ENCODE measurements around the gene CLDN8. TPM values are rescaled to one million over a fixed set of nuclear protein-coding genes. Genes with fewer than 3 reads are reported as not detected.

The CLDN8 gene
- total RNA-seq, 2 donors from 2014 or later: 6.9 to 16.7 TPM

GRCh38 chr21:30166705-30167104, 49.2 kb downstream of the CLDN8 start, which contains the start of gene CLDN17:
Gene CLDN17, minus strand, starts transcription at chr21:30166805. Its CDS starts 188 bp downstream, at chr21:30166617.
- Histone ChIP-seq H3K4me1 (replicated peaks) (no peaks in the 10 kb centered on the region), H3K27me3 (replicated peaks; ENCODE audit: insufficient read depth) (no peaks in the 10 kb centered on the region), H3K4me3 (no peak within 1 kb of the TSS), H3K9me3 (no peaks in the 10 kb centered on the region), H3K36me3 (no peaks in the 10 kb centered on the region), H3K27ac (no peak within 1 kb of the TSS)
- DNase-seq (ENCODE audit: low spot score): no peak
- intact Hi-C loops (cut with DNase I): no loop called here
- no peak for TF ChIP-seq CTCF (IDR thresholded peaks at IDR 0.05)
- TF ChIP-seq POLR2A (IDR thresholded peaks at IDR 0.05): no peak
- TF ChIP-seq POLR2AphosphoS5 (IDR thresholded peaks at IDR 0.05): no peak
- WGBS: 79% methylated on average over 1 of the region's 1 CpG

DNA sequence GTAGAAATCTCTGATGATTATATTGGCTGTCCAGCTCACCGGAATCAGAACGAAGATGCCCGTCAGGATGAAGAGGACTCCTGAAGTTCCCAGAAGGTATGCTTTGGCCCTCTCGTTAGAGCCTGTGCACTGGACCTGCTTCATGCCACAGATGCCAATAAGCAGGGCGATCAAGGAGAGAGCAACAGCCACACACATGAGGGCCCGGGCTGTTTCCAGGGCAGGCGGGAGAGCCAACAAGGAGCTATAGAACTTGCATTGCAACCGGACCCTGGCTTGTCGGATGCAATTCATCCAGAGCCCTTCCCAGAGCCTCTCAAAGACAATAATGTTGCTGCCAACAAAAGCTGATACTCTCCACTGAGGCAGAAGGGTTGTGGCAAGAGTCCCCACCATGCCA, 49.7 kb downstream of the CLDN8 start:
- no peak for DNase-seq (ENCODE audit: low spot score)
- intact Hi-C loops (cut with DNase I): no loop called here
- Histone ChIP-seq H3K4me3 (no peak overlapping the region), H3K27ac (no peak overlapping the region), H3K4me1 (replicated peaks) (no peaks in the 10 kb centered on the region), H3K9me3 (no peaks in the 10 kb centered on the region), H3K36me3 (no peaks in the 10 kb centered on the region), H3K27me3 (replicated peaks; ENCODE audit: insufficient read depth) (no peaks in the 10 kb centered on the region)
- WGBS: 94% methylated on average over 9 of the region's 9 CpGs
- TF ChIP-seq POLR2AphosphoS5 (IDR thresholded peaks at IDR 0.05): no peak
- no peak for TF ChIP-seq CTCF (IDR thresholded peaks at IDR 0.05)
- TF ChIP-seq POLR2A (IDR thresholded peaks at IDR 0.05): no peak

DNA sequence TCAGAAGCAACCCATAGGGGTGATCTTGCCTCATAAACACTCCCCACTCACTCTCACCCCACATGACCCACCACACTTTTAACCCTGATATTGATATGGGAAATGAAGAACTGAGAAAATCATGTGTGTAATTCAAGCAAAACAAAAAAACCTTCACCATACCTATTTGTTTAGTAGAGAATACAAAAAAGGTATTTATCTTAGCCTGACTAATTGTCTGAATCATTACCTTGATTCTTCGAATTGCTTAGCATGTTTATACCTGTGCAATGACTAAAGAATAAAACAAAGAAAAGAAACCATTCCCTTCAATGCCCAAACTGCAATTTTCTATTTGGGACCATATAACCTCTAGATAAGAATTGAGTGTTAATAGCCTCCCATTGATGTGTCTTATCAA, 51.1 kb downstream of the CLDN8 start:
- no peaks in the 10 kb centered on the region for H3K36me3 ChIP-seq
- 45% methylated on average over 1 of the region's 1 CpG for WGBS
- DNase-seq (ENCODE audit: low spot score): no peak
- TF ChIP-seq POLR2A (IDR thresholded peaks at IDR 0.05) (no peak), POLR2AphosphoS5 (IDR thresholded peaks at IDR 0.05) (no peak), CTCF (IDR thresholded peaks at IDR 0.05) (no peak)
- intact Hi-C loops (cut with DNase I): no loop called here
- H3K27ac ChIP-seq: no peak overlapping the region
- no peaks in the 10 kb centered on the region for H3K27me3 ChIP-seq (replicated peaks; ENCODE audit: insufficient read depth)
- no peaks in the 10 kb centered on the region for H3K4me1 ChIP-seq (replicated peaks)
- H3K4me3 ChIP-seq: no peak overlapping the region
- H3K9me3 ChIP-seq: no peaks in the 10 kb centered on the region

Other genes with a start within 250 kb of the CLDN8 start
- gene CLDN17, start 49.3 kb downstream of the CLDN8 start, total RNA-seq: not detected
- gene KRTAP24-1, start 66.9 kb upstream of the CLDN8 start, total RNA-seq: not detected
- gene KRTAP25-1, start 73.4 kb upstream of the CLDN8 start, total RNA-seq: not detected
- not detected for gene KRTAP26-1, start 104.2 kb upstream of the CLDN8 start, total RNA-seq
- not detected for gene KRTAP27-1, start 121.6 kb upstream of the CLDN8 start, total RNA-seq
- not detected for gene KRTAP23-1, start 132.5 kb upstream of the CLDN8 start, total RNA-seq
- not detected for gene KRTAP13-2, start 156.2 kb upstream of the CLDN8 start, total RNA-seq
- gene KRTAP13-1, start 179.9 kb upstream of the CLDN8 start, total RNA-seq: not detected
- not detected for gene KRTAP13-3, start 209.8 kb upstream of the CLDN8 start, total RNA-seq
- not detected for gene KRTAP13-4, start 214.1 kb upstream of the CLDN8 start, total RNA-seq
- not detected for gene KRTAP15-1, start 224.2 kb upstream of the CLDN8 start, total RNA-seq